Heart right ventricle (tissue), 16 donors: Measurements from ENCODE around the gene GSTA1. TPM values are rescaled to one million over a fixed set of nuclear protein-coding genes. Genes with fewer than 3 reads are reported as not detected.
"Not testable (repeated sequence)": the region's sequence is repeated elsewhere in the genome, so short reads cannot be mapped to it uniquely, and the experiment has no call there.

Experiments used
- ATAC-seq, 8 donors: fragments of 200-7000 bp; cut with Tn5 transposase; one replicate each; pipeline ENCODE4 v1.9.1; 2020; ENCODE audit warnings: mild to moderate bottlenecking in 8 of 8, moderate library complexity in 8 of 8, moderate number of reproducible peaks in 1 of 8
- DNase-seq, 2 donors: peaks; one replicate each; pipeline ENCODE4 v3.0.0-alpha.2; 2020
- H3K27ac ChIP-seq, 10 donors: fragments of 200-600 bp; sonication (generic) in 2 of 10; one replicate each; pipeline versions ENCODE4 v1.5.0 to v1.8.0; 2020 to 2022; ENCODE audit warnings: mild to moderate bottlenecking in 3 of 10
- H3K27me3 ChIP-seq, 7 donors: fragments of 200-600 bp; one replicate each; pipeline ENCODE4 v1.8.0; 2021 to 2022; ENCODE audit warnings: mild to moderate bottlenecking in 2 of 7
- H3K36me3 ChIP-seq, 9 donors: fragments of 200-600 bp; sonication (generic) in 1 of 9; one replicate each; pipeline versions ENCODE4 v1.5.0 to v1.8.0; 2020 to 2022; ENCODE audit warnings: mild to moderate bottlenecking in 2 of 9
- H3K4me1 ChIP-seq, 9 donors: fragments of 200-600 bp; sonication (generic) in 1 of 9; one replicate each; pipeline versions ENCODE4 v1.5.0 to v1.8.0; 2020 to 2022; ENCODE audit warnings: mild to moderate bottlenecking in 4 of 9
- H3K4me3 ChIP-seq, 10 donors: fragments of 200-600 bp; sonication (generic) in 2 of 10; one replicate each; pipeline versions ENCODE4 v1.5.0 to v1.8.0; 2020 to 2022; ENCODE audit warnings: mild to moderate bottlenecking in 7 of 10, moderate library complexity in 2 of 10
- H3K9me3 ChIP-seq, 11 donors: fragments of 200-600 bp in 10 of 11; sonication (generic) in 2 of 11; one replicate each; pipeline versions ENCODE4 v1.5.0 to v1.8.0; 2013 to 2022; ENCODE audit warnings: mild to moderate bottlenecking in 2 of 11, control low read depth in 1 of 11, moderate library complexity in 1 of 11
- WGBS, 2 donors: extraction: QIAGEN DNeasy Blood & Tissue Kit; methylation state at CpG; one replicate each; pipeline ENCODE4 v1.1.7; 2013; ENCODE audit warnings: inconsistent platforms in 1 of 2; 5-methylcytosine and 5-hydroxymethylcytosine counted together
- intact Hi-C, 10 donors: fragments of 100-400 bp; cut with DNase I; formaldehyde crosslinking; loops; one replicate each; pipeline versions ENCODE4 v1.11.1 to v1.14.2; 2022
- long read RNA-seq, 3 donors: library from polyadenylated mRNA; unstranded; transcript quantifications; one replicate each; pipeline ENCODE4 v2.0.0, GENCODE V29; 2020 to 2021
- polyA plus RNA-seq, 2 donors: library from polyadenylated mRNA; stranded (reverse); fragments of 200-250 nt; gene quantifications; one replicate each; pipeline ENCODE4 v1.2.3, GENCODE V29; 2013
- total RNA-seq, 10 donors: library from RNA; stranded (reverse); fragmentation: NEBNext Ultra II Directional in 3 of 10; extraction: Animal tissue kit (Norgen Biotek cat#: 25700) in 3 of 10; gene quantifications; one replicate each; pipeline versions ENCODE4 v1.2.1 to v1.2.4, GENCODE V29; 2021 to 2023
- TF ChIP-seq, protein P1 (sequence below), 9 donors: fragments of 200-600 bp; sonication (generic) in 2 of 9; IDR thresholded peaks; one replicate each; pipeline versions ENCODE4 v1.5.0 to v1.8.0; 2021 to 2022; ENCODE audit warnings: antibody characterized with exemption in 9 of 9, mild to moderate bottlenecking in 5 of 9, moderate library complexity in 1 of 9
- donor health status: Arrhythmogenic right ventricular cardiomyopathy.
- donor health status: ischemic (EF 13 %, LVEDD 7.1; RV severe dilation, severe dysfunction).
- donor health status: healthy with polysubstance abuse.
- donor health status: DM: no; HTN: yes; CAD: no.
- donor health status: DM: no; HTN: no; CAD: no.
- donor health status: ischemic (EF 25% LVEDD 6.9; RV normal size, moderate dysfunction).
- donor health status: ischemic (EF 25% LVEDD 5.7; RV mildly dilated, moderate dysfunction).
- donor health status: healthy.
- donor health status: DM: yes; HTN: yes; CAD: no.
- donor health status: Ischemic cardiomyopathy.
- donor health status: ischemic (EF 35%, LVEDD 5.7; RV mildly dilated, moderate dysfunction).
- donor health status: nonischemic (EF 11% LVEDD 7.7; RV severe dilation, severe dysfunction).
- donor health status: DM: yes; HTN: yes; CAD: no.
- donor health status: PGD.
- donor health status: ischemic (EF 29% LVEDD 5.4; RV normal size, mild dysfunction).
- donor health status: nonischemic (EF 23%, LVEDD 6.1; RV moderate dilation, normal function).

The GSTA1 gene
- total RNA-seq = not detected
- not detected for polyA plus RNA-seq
- long read RNA-seq, donor 1 = 0 reads
- long read RNA-seq, donor 2 = 0 reads
- long read RNA-seq, donor 3 = 0 reads

DNA sequence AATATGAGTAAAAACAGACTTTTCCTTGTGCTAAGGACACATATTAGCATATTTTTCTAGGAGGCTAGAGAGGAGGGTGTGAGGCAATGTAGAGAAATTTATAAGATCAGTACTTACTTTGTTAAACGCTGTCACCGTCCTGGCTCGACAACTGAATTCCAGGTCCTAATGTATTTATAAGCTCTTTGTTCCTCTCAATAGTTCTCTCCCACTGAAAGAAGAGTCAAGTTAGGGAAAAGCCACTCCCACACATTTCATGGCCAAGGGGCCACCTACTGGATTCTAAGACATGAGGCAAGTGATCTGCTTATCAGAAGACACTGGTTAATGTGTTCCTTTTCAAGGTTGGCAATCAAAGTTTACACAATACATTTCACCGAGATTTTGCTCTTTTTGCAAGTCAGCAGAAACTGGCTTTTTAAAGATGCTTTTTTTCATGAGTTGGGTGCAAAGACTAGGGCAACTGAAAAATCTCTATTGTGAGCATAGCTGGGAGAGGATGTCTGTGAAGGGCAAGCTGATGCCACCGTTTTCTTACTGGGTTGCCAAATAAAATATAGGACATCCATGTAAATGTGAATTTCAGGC, at the start of gene GSTA1:
Gene GSTA1 (minus strand): TSS at position 149 of the 588 bp plus-strand sequence. CDS start 4,549 bp downstream, outside the sequence.
- H3K4me1 ChIP-seq, ATAC-seq, H3K27me3 ChIP-seq, H3K27ac ChIP-seq, H3K4me3 ChIP-seq, intact Hi-C loops, DNase-seq, H3K9me3 ChIP-seq, H3K36me3 ChIP-seq: not testable (repeated sequence)
- 58 to 71% methylated on average over 5 of the region's 5 CpGs for WGBS, 2 donors

GRCh38 chr6:52849137-52849536, 45.5 kb upstream of the GSTA1 start:
- no peak overlapping the region for H3K27ac ChIP-seq
- intact Hi-C loops = no loop called here
- 82% methylated on average over 4 of the region's 4 CpGs for WGBS, 2 donors
- H3K4me3 ChIP-seq = no peak overlapping the region
- peaks cover 0 to 9% (median 0%) of the 10 kb centered on the region in 11 donors for H3K9me3 ChIP-seq
- no peaks in the 10 kb centered on the region for H3K36me3 ChIP-seq
- H3K27me3 ChIP-seq = no peaks in the 10 kb centered on the region
- no peak for ATAC-seq
- no peak for DNase-seq
- no peaks in the 10 kb centered on the region for H3K4me1 ChIP-seq
- TF ChIP-seq, protein P1, sequence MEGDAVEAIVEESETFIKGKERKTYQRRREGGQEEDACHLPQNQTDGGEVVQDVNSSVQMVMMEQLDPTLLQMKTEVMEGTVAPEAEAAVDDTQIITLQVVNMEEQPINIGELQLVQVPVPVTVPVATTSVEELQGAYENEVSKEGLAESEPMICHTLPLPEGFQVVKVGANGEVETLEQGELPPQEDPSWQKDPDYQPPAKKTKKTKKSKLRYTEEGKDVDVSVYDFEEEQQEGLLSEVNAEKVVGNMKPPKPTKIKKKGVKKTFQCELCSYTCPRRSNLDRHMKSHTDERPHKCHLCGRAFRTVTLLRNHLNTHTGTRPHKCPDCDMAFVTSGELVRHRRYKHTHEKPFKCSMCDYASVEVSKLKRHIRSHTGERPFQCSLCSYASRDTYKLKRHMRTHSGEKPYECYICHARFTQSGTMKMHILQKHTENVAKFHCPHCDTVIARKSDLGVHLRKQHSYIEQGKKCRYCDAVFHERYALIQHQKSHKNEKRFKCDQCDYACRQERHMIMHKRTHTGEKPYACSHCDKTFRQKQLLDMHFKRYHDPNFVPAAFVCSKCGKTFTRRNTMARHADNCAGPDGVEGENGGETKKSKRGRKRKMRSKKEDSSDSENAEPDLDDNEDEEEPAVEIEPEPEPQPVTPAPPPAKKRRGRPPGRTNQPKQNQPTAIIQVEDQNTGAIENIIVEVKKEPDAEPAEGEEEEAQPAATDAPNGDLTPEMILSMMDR (IDR thresholded peaks at IDR 0.05) = no peak

DNA sequence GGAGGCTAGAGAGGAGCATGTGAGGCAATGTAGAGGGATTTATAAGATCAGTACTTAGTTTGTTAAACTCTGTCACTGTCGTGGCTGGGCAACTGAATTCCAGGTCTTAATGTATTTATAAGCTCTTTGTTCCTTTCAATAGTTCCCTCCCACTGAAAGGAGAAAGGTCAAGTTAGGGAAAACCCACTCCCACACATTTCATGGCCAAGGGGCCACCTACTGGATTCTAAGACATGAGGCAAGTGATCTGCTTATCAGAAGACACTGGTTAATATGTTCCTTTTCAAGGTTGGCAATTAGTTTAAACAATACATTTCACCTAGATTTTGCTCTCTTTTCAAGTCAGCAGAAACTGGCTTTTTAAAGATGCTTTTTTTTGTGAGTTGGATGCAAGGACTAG, 42.4 kb upstream of the GSTA1 start:
- intact Hi-C loops = no loop called here
- H3K4me1 ChIP-seq = no peaks in the 10 kb centered on the region

GRCh38 chr6:52843605-52844004, 40.0 kb upstream of the GSTA1 start:
- Histone ChIP-seq H3K27ac (no peak overlapping the region), H3K4me3 (no peak overlapping the region), H3K27me3 (peaks cover 0 to 7% (median 0%) of the 10 kb centered on the region in 7 donors), H3K36me3 (no peaks in the 10 kb centered on the region), H3K9me3 (peaks cover 0 to 8% (median 0%) of the 10 kb centered on the region in 11 donors), H3K4me1 (no peaks in the 10 kb centered on the region)
- ATAC-seq = no peak
- WGBS, 2 donors = 89 to 96% methylated on average over 4 of the region's 4 CpGs
- intact Hi-C loops = no loop called here
- TF ChIP-seq, protein P1 (IDR thresholded peaks at IDR 0.05) = no peak
- no peak for DNase-seq

More for the DNA sequence above, 42.4 kb upstream of the GSTA1 start:
- Histone ChIP-seq H3K36me3 (no peaks in the 10 kb centered on the region), H3K4me3 (no peak overlapping the region), H3K27me3 (no peaks in the 10 kb centered on the region), H3K9me3 (peaks cover 0 to 9% (median 0%) of the 10 kb centered on the region in 11 donors), H3K27ac (no peak overlapping the region)
- TF ChIP-seq, protein P1 (IDR thresholded peaks at IDR 0.05) = no peak
- no peak for ATAC-seq
- no peak for DNase-seq
- 53 to 63% methylated on average over 1 of the region's 1 CpG for WGBS, 2 donors
